Glutamatergic neuron (in vitro differentiated cells): ENCODE results near the gene COL5A3. TPM values are rescaled to one million over a fixed set of nuclear protein-coding genes. Genes with fewer than 3 reads are reported as not detected.

Source experiments
- DNase-seq: peaks from one replicate; pipeline ENCODE4 v3.0.0; 2022
- H3K27ac Mint-ChIP-seq: one replicate; pipeline ENCODE4 v1.8.0; 2020; ENCODE audit warnings: mild to moderate bottlenecking, mixed read lengths, inconsistent platforms; ENCODE audit not compliant: unreplicated experiment
- H3K27me3 Mint-ChIP-seq: one replicate; pipeline ENCODE4 v1.8.0; 2020; ENCODE audit warnings: mild to moderate bottlenecking, moderate library complexity, mixed read lengths, inconsistent platforms; ENCODE audit not compliant: unreplicated experiment
- H3K36me3 Mint-ChIP-seq: one replicate; pipeline ENCODE4 v1.8.0; 2020; ENCODE audit warnings: mild to moderate bottlenecking, mixed read lengths, inconsistent platforms; ENCODE audit not compliant: unreplicated experiment
- H3K4me1 Mint-ChIP-seq: one replicate; pipeline ENCODE4 v1.8.0; 2020; ENCODE audit warnings: mild to moderate bottlenecking, low read depth, mixed read lengths, inconsistent platforms; ENCODE audit not compliant: unreplicated experiment
- H3K4me3 Mint-ChIP-seq: one replicate; pipeline ENCODE4 v1.8.0; 2020; ENCODE audit warnings: mild to moderate bottlenecking, mixed read lengths, inconsistent platforms; ENCODE audit not compliant: unreplicated experiment
- H3K9me3 Mint-ChIP-seq: one replicate; pipeline ENCODE4 v1.8.0; 2020; ENCODE audit warnings: mild to moderate bottlenecking, moderate library complexity, mixed read lengths, inconsistent platforms; ENCODE audit not compliant: unreplicated experiment
- microRNA-seq: library from miRNA; unstranded; fragments of <30 nt; microRNA quantifications from one replicate; pipeline ENCODE4, GENCODE V29; 2020; ENCODE audit not compliant: unreplicated experiment
- total RNA-seq: library from RNA; stranded (reverse); fragmentation: NEBNext Ultra II Directional; extraction: Animal tissue kit (Norgen Biotek cat#: 25700); gene quantifications from one replicate; pipeline ENCODE4 v1.2.1, GENCODE V29; 2021; ENCODE audit not compliant: unreplicated experiment
- TF ChIP-seq, protein P1 (sequence below): fragments of 200-600 bp; sonication (generic); IDR thresholded peaks from one replicate; pipeline ENCODE4 v1.5.0; 2021; ENCODE audit not compliant: partially characterized antibody, unreplicated experiment

The COL5A3 gene
- total RNA-seq, 1 donor from 2014 or later = 0.10 TPM

DNA sequence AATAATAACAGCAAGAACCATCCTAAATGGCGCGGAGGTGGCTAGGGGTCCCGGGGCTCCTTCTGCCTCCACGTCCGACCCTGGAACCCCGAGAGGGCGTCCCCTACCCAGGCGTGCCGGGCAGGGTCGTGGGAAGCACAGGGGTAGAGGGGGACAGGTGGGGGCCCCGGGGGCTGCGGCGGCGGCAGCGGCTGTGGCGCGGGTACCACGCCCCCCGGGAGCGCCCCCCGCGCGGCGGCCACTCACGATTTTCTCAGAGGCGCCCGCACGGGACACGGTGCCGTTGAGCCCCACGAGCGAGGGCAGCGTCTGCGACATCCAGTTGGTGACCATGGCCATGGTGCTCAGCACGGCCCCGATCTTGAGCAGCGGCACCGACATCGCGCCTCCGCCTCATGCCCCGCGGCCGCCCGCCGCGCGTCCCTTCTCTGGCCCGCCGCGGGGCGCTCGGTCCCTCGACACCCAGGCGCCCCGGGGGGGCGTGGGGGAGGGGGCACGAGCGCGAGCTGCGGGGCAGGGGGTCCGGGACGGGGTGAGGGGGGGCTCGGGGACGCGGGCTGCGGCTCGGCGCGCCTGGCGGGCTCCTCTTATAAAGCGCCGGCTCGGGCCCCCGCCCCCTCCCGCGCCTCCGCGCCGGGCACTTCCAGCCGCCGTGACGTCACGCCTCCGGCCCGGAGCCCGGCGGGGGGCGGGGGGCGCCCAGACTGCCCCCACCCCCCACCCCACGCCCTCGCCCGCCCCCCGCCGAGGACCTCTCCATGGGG, 96.9 kb downstream of the COL5A3 start:
- peak overlapping the region; percentile 69 for H3K4me3 Mint-ChIP-seq
- peaks cover 7% of the 10 kb centered on the region for H3K4me1 Mint-ChIP-seq
- peaks cover 9% of the 10 kb centered on the region for H3K9me3 Mint-ChIP-seq
- no peak overlapping the region for H3K27ac Mint-ChIP-seq
- peaks cover 6% of the 10 kb centered on the region for H3K27me3 Mint-ChIP-seq
- TF ChIP-seq, protein P1, sequence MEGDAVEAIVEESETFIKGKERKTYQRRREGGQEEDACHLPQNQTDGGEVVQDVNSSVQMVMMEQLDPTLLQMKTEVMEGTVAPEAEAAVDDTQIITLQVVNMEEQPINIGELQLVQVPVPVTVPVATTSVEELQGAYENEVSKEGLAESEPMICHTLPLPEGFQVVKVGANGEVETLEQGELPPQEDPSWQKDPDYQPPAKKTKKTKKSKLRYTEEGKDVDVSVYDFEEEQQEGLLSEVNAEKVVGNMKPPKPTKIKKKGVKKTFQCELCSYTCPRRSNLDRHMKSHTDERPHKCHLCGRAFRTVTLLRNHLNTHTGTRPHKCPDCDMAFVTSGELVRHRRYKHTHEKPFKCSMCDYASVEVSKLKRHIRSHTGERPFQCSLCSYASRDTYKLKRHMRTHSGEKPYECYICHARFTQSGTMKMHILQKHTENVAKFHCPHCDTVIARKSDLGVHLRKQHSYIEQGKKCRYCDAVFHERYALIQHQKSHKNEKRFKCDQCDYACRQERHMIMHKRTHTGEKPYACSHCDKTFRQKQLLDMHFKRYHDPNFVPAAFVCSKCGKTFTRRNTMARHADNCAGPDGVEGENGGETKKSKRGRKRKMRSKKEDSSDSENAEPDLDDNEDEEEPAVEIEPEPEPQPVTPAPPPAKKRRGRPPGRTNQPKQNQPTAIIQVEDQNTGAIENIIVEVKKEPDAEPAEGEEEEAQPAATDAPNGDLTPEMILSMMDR = no peak
- H3K36me3 Mint-ChIP-seq = no peaks in the 10 kb centered on the region
- peak; percentile 47 for DNase-seq

DNA sequence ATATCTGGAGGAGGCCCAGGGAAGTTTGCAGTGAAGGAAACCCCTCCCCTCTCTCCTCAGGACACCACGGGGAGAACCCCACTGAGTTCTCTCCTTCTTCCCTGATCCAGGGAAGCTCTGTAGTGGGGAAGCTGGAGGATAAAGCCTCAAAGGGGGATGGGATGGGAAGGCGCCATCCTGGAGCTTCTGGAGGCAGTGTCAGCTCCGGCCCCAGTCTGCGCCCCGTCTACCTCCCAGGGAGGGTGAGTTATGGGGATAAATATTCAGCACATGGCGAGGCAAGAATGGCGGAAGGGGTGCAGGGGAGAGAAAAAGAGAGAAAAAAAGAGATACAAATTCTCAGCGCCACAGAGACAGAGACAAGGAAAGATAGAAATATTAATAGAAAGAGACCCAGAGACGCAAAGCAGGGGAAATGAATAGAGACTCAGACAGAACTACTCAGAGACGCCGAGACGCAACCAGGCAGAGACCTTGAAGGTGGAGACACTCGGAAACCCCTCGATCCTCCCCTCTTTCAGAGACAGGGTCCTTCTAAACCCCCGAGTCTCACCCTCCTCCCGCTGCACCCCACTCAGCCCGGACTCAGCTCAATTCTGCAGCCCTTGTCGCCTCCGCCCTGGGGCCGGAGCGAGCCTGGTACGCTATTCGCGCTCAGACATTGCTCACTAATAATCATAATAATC, 97.6 kb downstream of the COL5A3 start:
- peaks cover 9% of the 10 kb centered on the region for H3K9me3 Mint-ChIP-seq
- H3K27ac Mint-ChIP-seq = no peak overlapping the region
- H3K4me3 Mint-ChIP-seq = peak overlapping the region; percentile 69
- TF ChIP-seq, protein P1 = no peak
- H3K36me3 Mint-ChIP-seq = no peaks in the 10 kb centered on the region
- peaks cover 7% of the 10 kb centered on the region for H3K4me1 Mint-ChIP-seq
- peaks cover 6% of the 10 kb centered on the region for H3K27me3 Mint-ChIP-seq
- DNase-seq = no peak

DNA sequence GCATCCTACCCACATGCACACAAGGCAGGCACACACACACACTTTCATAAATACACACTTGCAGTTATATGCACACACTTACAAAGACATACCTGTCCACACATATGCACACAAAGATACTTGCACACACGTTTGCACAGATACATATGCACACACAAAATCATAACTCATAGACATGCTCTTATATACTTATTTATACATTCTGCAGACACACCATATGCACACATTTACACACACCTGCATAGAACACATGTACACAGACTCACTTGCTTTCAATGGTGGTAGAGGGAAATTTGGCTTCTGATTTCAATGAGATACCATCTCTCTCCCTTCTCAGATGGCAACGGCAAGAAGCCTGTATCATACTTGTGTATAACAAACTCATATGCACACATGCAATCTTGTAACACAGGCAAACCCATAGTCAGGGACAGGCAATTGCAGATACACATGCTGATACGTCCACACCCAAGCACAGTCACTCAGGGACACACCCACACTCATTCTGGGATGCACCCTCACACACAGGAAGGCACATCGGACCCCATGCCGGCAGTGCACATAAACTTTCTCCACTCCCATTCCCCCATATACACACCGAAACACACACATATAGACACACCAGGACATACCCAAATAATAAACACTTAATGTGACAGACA, 98.6 kb downstream of the COL5A3 start:
- Mint-ChIP-seq H3K36me3 (no peaks in the 10 kb centered on the region), H3K4me1 (peaks cover 2% of the 10 kb centered on the region), H3K27me3 (peaks cover 6% of the 10 kb centered on the region), H3K9me3 (peaks cover 7% of the 10 kb centered on the region), H3K4me3 (no peak overlapping the region), H3K27ac (no peak overlapping the region)
- DNase-seq = no peak
- TF ChIP-seq, protein P1 = no peak

DNA sequence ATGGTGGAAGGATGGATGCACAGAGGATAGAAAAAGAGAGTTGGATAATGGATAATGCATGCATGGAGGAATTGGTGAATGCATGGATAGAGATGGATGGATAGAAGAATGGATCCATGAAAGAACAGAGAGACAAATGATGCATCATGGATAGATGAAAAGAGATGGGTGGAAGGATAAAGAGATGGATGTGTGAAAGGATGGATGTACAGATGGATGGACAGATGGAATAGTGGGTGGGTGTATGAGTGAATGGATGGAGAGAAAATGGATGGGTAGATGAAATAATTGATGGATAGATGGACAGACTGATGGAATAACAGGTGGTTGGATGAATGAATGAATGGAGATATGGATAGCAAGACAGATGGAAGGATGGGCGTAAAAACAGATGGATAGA, 99.7 kb downstream of the COL5A3 start:
- peaks cover 7% of the 10 kb centered on the region for H3K9me3 Mint-ChIP-seq
- no peak for DNase-seq
- peaks cover 10% of the 10 kb centered on the region for H3K4me1 Mint-ChIP-seq
- TF ChIP-seq, protein P1 = no peak
- H3K4me3 Mint-ChIP-seq = no peak overlapping the region
- no peaks in the 10 kb centered on the region for H3K36me3 Mint-ChIP-seq
- H3K27ac Mint-ChIP-seq = no peak overlapping the region
- peaks cover 9% of the 10 kb centered on the region for H3K27me3 Mint-ChIP-seq

Small RNA genes within 50 kb of the gene (microRNA-seq; reads per million reads assigned to microRNA genes)
- gene MIR5589 = not detected

Other genes with a start within 250 kb of the COL5A3 start
- gene ZNF846, start 241.8 kb downstream of the COL5A3 start, total RNA-seq = 19.0 TPM
- 43.0 TPM for gene FBXL12, start 191.4 kb downstream of the COL5A3 start, total RNA-seq
- gene UBL5, start 182.6 kb downstream of the COL5A3 start, total RNA-seq = 324 TPM
- gene PIN1, start 175.2 kb downstream of the COL5A3 start, total RNA-seq = 110 TPM
- gene OLFM2, start 74.0 kb downstream of the COL5A3 start, total RNA-seq = 19.5 TPM
- gene RDH8, start 3.0 kb upstream of the COL5A3 start, total RNA-seq = not detected
- gene SHFL, start 75.8 kb upstream of the COL5A3 start, total RNA-seq = 0.20 TPM
- gene ANGPTL6, start 92.2 kb upstream of the COL5A3 start, total RNA-seq = not detected
- gene PPAN, start 95.9 kb upstream of the COL5A3 start, total RNA-seq = 44.5 TPM
- gene P2RY11, start 101.2 kb upstream of the COL5A3 start, total RNA-seq = 21.6 TPM
- gene EIF3G, start 109.4 kb upstream of the COL5A3 start, total RNA-seq = 155 TPM
- gene DNMT1, start 184.4 kb upstream of the COL5A3 start, total RNA-seq = 129 TPM
- 12.5 TPM for gene S1PR2, start 220.8 kb upstream of the COL5A3 start, total RNA-seq
- 42.8 TPM for gene MRPL4, start 241.7 kb upstream of the COL5A3 start, total RNA-seq